ENCODE measurements around the gene CAMK1D. TPM values are rescaled to one million over a fixed set of nuclear protein-coding genes. Genes with fewer than 3 reads are reported as not detected.

CAMK1D gene
- total RNA-seq, 1 experiment from 2014 or later, result 3.9 TPM

GRCh38 chr10:12459762-12460161, 110.4 kb downstream of the CAMK1D start:
- DNase-seq (ENCODE audit: low read depth), result no peak

- DNase-seq (ENCODE audit: low read depth), result no peak
These were observed 114.1 kb downstream of the CAMK1D start for GRCh38 chr10:12463459-12463838.

- DNase-seq (ENCODE audit: low read depth), result peak; percentile 18
These were observed 116.2 kb downstream of the CAMK1D start for GRCh38 chr10:12465385-12466136.

- peak; percentile 71 for DNase-seq (ENCODE audit: low read depth)
These were observed 117.5 kb downstream of the CAMK1D start for GRCh38 chr10:12466704-12467305.

GRCh38 chr10:12469345-12469744, 120.0 kb downstream of the CAMK1D start:
- no peak for DNase-seq (ENCODE audit: low read depth)

GRCh38 chr10:12470719-12471118, 121.4 kb downstream of the CAMK1D start:
- DNase-seq (ENCODE audit: low read depth), result no peak

- DNase-seq (ENCODE audit: low read depth), result no peak
These were observed 121.8 kb downstream of the CAMK1D start for GRCh38 chr10:12471135-12471534.

DNA sequence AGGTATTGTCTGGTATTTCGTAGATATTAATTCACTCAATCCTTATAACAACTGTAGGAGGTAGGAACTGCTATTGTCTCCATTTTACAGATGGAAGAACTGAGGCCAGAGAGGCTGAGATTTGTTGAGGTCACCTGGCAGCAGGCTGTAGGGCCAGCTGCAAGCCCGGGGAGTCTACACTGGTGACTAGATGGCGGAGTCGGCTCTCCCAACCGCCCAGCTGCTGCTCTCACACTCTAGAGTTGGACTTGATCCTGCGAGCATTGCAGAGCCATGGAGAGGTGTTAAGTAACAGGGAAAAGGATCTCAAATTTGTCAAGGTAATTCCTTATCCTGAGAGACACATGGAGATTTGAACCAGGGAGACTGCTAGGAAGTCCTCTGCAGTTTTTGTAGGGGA, 124.1 kb downstream of the CAMK1D start:
- no peak for DNase-seq (ENCODE audit: low read depth)

GRCh38 chr10:12474727-12475412, 125.5 kb downstream of the CAMK1D start:
- no peak for DNase-seq (ENCODE audit: low read depth)

DNA sequence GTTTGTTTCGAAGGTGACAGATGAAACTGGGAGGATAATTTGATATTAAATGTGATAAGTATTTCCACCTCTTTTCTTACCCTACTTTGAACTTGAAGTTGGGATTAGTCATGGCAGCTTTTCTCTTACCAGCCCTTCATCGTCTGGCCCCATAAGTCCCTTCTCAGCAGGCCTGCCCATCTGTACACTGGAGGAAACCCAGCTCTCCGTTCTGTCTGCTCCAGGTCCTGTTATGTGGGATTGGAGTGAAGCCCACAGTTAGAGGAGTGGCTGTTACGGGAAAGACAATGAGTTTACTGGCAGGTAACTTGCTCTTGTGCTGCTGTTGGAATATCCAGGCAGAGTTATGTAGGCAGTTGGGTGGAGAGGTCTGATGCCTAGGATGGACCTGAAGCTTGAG, 127.3 kb downstream of the CAMK1D start:
- no peak for DNase-seq (ENCODE audit: low read depth)

DNA sequence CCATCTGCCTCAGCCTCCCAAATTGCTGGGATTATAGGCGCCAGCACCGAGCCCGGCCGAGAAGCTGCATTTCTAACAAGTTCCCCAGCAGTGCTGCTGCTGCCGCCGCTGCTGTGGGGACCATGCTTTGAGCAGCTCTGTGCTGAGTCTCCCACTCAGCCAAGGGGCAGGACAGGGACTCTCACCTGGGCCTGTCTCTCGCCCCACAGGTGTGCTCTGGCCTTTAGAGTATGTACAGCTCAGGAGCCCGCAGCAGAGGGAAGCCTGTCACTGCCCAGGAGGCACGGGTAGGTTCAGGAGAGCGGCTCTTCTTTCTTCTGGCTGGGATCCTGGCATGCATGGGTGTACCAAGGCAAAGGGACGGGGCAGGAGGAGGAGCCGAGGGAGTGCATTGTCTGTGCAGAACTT, 130.1 kb downstream of the CAMK1D start:
- no peak for DNase-seq (ENCODE audit: low read depth)

GRCh38 chr10:12479924-12480323, 130.6 kb downstream of the CAMK1D start:
- DNase-seq (ENCODE audit: low read depth), result no peak

GRCh38 chr10:12480440-12480839, 131.1 kb downstream of the CAMK1D start:
- no peak for DNase-seq (ENCODE audit: low read depth)

DNA sequence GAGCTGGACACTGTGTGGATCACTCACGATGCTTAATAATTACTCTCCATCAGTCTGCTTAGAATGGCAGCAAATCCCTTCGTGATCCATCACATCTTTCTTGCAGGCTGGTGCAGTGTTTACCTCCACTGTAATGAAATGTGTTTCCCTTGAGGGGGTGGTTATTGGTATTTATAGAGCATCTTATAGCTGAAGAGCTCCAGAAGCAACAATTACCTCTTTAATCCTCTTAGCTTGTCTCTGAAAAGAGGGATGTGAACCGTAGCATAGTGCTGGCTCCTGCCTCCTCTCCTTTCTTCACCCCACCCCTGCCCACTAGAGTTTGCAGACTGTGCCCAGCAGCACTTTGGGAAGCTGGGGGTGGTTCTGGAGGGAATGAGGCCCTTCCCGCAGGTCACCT, 132.6 kb downstream of the CAMK1D start:
- DNase-seq (ENCODE audit: low read depth), result no peak

GRCh38 chr10:12482587-12482986, 133.2 kb downstream of the CAMK1D start:
- no peak for DNase-seq (ENCODE audit: low read depth)

GRCh38 chr10:12484002-12484918, 134.9 kb downstream of the CAMK1D start:
- DNase-seq (ENCODE audit: low read depth), result no peak

DNA sequence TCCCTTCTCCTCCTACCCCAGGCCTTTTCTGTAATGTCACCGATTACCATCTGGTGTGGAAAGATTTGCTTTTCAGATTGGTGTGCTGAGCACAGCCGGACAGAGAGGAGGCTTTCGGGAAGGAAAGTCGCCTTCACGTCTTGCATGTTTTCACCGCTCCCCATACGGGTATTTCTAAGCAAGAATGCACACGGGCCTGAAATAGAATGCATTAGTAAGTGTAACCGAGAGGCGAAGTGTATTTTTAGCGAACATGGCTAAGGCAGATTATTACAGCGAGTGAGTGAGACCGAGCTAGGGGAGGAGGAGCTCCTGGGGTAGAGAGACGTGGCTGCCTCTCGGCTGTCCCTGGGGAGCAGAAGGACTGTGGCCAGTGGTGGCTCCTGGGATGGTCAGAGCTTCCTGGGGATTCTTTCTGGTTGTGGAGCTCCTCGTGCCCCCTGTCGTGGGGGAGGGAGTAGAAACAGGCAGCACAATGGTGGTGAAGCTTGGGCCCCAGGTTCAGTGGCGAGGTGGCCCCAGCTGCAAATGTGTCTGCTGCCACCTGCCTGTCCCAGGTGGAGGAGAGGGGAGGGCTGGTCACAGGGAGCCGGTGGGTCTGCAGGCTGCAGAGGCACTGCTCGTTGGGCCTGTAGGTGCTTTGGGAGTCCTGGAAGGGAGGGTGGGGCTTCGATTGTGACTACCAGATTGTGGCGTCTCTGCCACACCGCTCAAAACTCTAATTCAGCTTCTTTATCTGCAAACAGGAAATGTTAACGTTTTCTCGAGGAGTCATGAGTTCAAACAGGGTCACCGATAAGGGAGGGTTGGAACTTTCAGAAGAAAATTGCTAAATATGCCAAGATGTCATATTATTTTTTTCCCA, 135.8 kb downstream of the CAMK1D start:
- DNase-seq (ENCODE audit: low read depth), result no peak

- no peak for DNase-seq (ENCODE audit: low read depth)
These were observed 138.0 kb downstream of the CAMK1D start for GRCh38 chr10:12487366-12487765.

DNA sequence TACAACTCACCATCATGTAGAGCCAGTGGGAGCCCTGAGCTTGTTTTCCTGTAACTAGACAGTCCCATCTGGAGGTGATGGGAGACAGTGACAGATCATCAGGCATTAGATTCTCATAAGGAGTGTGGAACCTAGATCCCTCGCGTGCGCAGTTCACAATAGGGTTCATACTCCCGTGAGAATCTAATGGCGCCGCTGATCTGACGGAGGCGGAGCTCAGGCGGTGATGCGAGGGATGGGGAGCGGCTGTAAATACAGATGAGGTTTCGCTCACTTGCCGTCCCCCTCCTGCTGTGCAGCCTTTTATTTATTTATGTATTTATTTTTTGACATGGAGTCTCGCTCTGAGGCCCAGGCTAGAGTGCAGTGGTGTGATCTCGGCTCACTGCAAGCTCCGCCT, 139.3 kb downstream of the CAMK1D start:
- no peak for DNase-seq (ENCODE audit: low read depth)

GRCh38 chr10:12489357-12489756, 140.0 kb downstream of the CAMK1D start:
- DNase-seq (ENCODE audit: low read depth), result no peak

DNA sequence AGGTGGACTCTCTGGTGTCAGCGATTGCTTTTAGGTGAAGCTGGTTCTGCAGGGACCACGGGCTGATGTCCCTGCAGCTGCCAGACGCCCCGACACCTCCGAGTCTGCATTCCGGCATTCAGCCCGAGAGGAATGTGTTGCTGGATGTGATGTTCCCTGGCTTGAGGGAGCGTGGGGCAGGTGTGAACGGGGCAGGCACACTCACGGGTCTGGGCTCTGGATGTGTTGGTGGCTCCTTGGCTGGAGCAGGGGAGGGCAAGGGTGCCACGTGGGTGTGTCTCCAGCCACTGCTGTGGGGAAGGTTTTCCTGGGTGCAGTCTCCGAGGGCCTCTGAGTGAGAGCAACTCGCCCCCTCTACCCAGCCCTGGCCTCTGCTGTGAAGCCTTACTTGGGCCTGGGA, 140.5 kb downstream of the CAMK1D start:
- DNase-seq (ENCODE audit: low read depth), result no peak

Measured in HT1080 (cell line).